CD8-positive, alpha-beta memory T cell (primary cell): ENCODE data around the gene CDK19. TPM values are rescaled to one million over a fixed set of nuclear protein-coding genes. Genes with fewer than 3 reads are reported as not detected.

Source experiments
- CTCF ChIA-PET: fragments of 350-600 bp; sonication (Branson Sonifier 250); formaldehyde crosslinking; loops from one replicate; lab custom pipeline; 2021; ENCODE audit warnings: antibody characterized with exemption; lab: Charles Lee
- POLR2A ChIA-PET: fragments of 350-600 bp; sonication (Branson Sonifier 250); formaldehyde crosslinking; loops from one replicate; lab custom pipeline; 2021; ENCODE audit warnings: antibody characterized with exemption; lab: Charles Lee
- DNase-seq, 5 donors: peaks; one replicate each; pipeline versions ENCODE4 v3.0.0 to v3.0.0-alpha.2; 2020 to 2022; ENCODE audit warnings: mixed read lengths in 1 of 5
- H3K27ac ChIP-seq: one replicate; pipeline ENCODE4 v1.7.0; 2013; ENCODE audit warnings: low read depth, mild to moderate bottlenecking, low read length, moderate library complexity
- H3K27me3 ChIP-seq: 2 replicates; pipeline ENCODE4 v1.7.0; 2013; ENCODE audit warnings: low read length, mild to moderate bottlenecking; ENCODE audit not compliant: insufficient read depth, poor library complexity, severe bottlenecking
- H3K36me3 ChIP-seq: 2 replicates; pipeline ENCODE4 v1.7.0; 2013; ENCODE audit warnings: mild to moderate bottlenecking, low read length, moderate library complexity; ENCODE audit not compliant: insufficient read depth
- H3K4me1 ChIP-seq: 2 replicates; pipeline ENCODE4 v1.7.0; 2013; ENCODE audit warnings: mild to moderate bottlenecking, low read length, moderate library complexity; ENCODE audit not compliant: insufficient read depth
- H3K4me3 ChIP-seq: 2 replicates; pipeline ENCODE4 v1.7.0; 2013; ENCODE audit warnings: mild to moderate bottlenecking, low read length
- H3K9me3 ChIP-seq: 2 replicates; pipeline ENCODE4 v1.7.0; 2013; ENCODE audit warnings: mild to moderate bottlenecking, low read length
- H3K27ac Mint-ChIP-seq, 8 donors: one replicate each; pipeline ENCODE4 v1.8.0; 2020 to 2021; ENCODE audit warnings: mixed read lengths in 8 of 8, mild to moderate bottlenecking in 6 of 8, inconsistent platforms in 3 of 8, moderate library complexity in 3 of 8
- H3K27me3 Mint-ChIP-seq, 2 donors: one replicate each; pipeline ENCODE4 v1.8.0; 2020 to 2021; ENCODE audit warnings: mixed read lengths in 2 of 2, mild to moderate bottlenecking in 1 of 2, moderate library complexity in 1 of 2
- H3K36me3 Mint-ChIP-seq, 3 donors: one replicate each; pipeline ENCODE4 v1.8.0; 2020 to 2021; ENCODE audit warnings: mixed read lengths in 3 of 3, inconsistent platforms in 1 of 3, mild to moderate bottlenecking in 1 of 3
- H3K4me1 Mint-ChIP-seq, 3 donors: one replicate each; pipeline ENCODE4 v1.8.0; 2020 to 2021; ENCODE audit warnings: mixed read lengths in 3 of 3, inconsistent platforms in 1 of 3, mild to moderate bottlenecking in 1 of 3
- H3K4me3 Mint-ChIP-seq, 7 donors: one replicate each; pipeline ENCODE4 v1.8.0; 2020 to 2021; ENCODE audit warnings: mixed read lengths in 7 of 7, mild to moderate bottlenecking in 6 of 7, moderate library complexity in 4 of 7, inconsistent platforms in 2 of 7
- H3K9me3 Mint-ChIP-seq, 5 donors: one replicate each; pipeline ENCODE4 v1.8.0; 2020 to 2022; ENCODE audit warnings: mixed read lengths in 5 of 5, mild to moderate bottlenecking in 3 of 5, moderate library complexity in 2 of 5, inconsistent platforms in 1 of 5
- polyA plus RNA-seq: library from polyadenylated mRNA; unstranded; fragments of 300-500 nt; fragmentation: Illumina TruSeq; gene quantifications from one replicate; pipeline ENCODE4 v1.2.3, GENCODE V29; 2021
- total RNA-seq, 2 experiments: library from RNA; stranded (reverse); gene quantifications; one replicate each; pipeline ENCODE4 v1.2.3, GENCODE V29; 2021

CDK19 gene
- total and polyA plus RNA-seq, 3 experiments from 2014 or later, result 2.1 to 9.1 (median 8.4) TPM

- peaks cover 0 to 3% of the 10 kb centered on the region in 2 donors for H3K27me3 Mint-ChIP-seq
- Histone ChIP-seq H3K4me1 (no peaks in the 10 kb centered on the region), H3K4me3 (no peak overlapping the region), H3K36me3 (no peaks in the 10 kb centered on the region), H3K9me3 (no peaks in the 10 kb centered on the region), H3K27ac (no peak overlapping the region), H3K27me3 (no peaks in the 10 kb centered on the region)
- DNase-seq, result no peak
- H3K36me3 Mint-ChIP-seq, result no peaks in the 10 kb centered on the region
- no peaks in the 10 kb centered on the region for H3K4me1 Mint-ChIP-seq
- ChIA-PET POLR2A (interaction anchor here (0.6 kb wide), 1 partner anchor 52 kb away, joined by 4 read pairs; no protein-coding TSS in a partner anchor), CTCF (no interaction called here)
- no peak overlapping the region for H3K4me3 Mint-ChIP-seq
- no peak overlapping the region for H3K27ac Mint-ChIP-seq
- no peaks in the 10 kb centered on the region for H3K9me3 Mint-ChIP-seq
Observed at GRCh38 chr6:110823146-110823545, 7.9 kb upstream of the CDK19 start.

- Histone ChIP-seq H3K9me3 (no peaks in the 10 kb centered on the region), H3K4me1 (no peaks in the 10 kb centered on the region), H3K27me3 (no peaks in the 10 kb centered on the region), H3K36me3 (no peaks in the 10 kb centered on the region), H3K4me3 (no peak overlapping the region), H3K27ac (no peak overlapping the region)
- H3K9me3 Mint-ChIP-seq, result no peaks in the 10 kb centered on the region
- ChIA-PET CTCF (no interaction called here), POLR2A (no interaction called here)
- no peak overlapping the region for H3K4me3 Mint-ChIP-seq
- H3K36me3 Mint-ChIP-seq, result no peaks in the 10 kb centered on the region
- peaks cover 0 to 3% of the 10 kb centered on the region in 2 donors for H3K27me3 Mint-ChIP-seq
- H3K4me1 Mint-ChIP-seq, result no peaks in the 10 kb centered on the region
- no peak for DNase-seq
- no peak overlapping the region for H3K27ac Mint-ChIP-seq
Observed at GRCh38 chr6:110822249-110822648, 7.0 kb upstream of the CDK19 start.

- Histone ChIP-seq H3K4me3 (no peak overlapping the region), H3K36me3 (no peaks in the 10 kb centered on the region), H3K9me3 (no peaks in the 10 kb centered on the region), H3K27me3 (no peaks in the 10 kb centered on the region), H3K27ac (peak overlapping the region; percentile 78), H3K4me1 (peaks cover 22% of the 10 kb centered on the region)
- peaks cover 0 to 13% (median 0%) of the 10 kb centered on the region in 3 donors for H3K36me3 Mint-ChIP-seq
- no peak for DNase-seq
- H3K4me3 Mint-ChIP-seq, result peak overlapping the region; percentile 92 to 100 (median 97)
- peaks cover 0 to 2% (median 0%) of the 10 kb centered on the region in 5 donors for H3K9me3 Mint-ChIP-seq
- peak overlapping the region; percentile 63 to 100 (median 99) for H3K27ac Mint-ChIP-seq
- POLR2A ChIA-PET, result interaction anchor here (2.5 to 4.2 kb wide), 2 partner anchors 58 to 142 kb away, joined by 23 to 239 read pairs; partner anchors contain the start of genes AMD1 and GTF3C6
- CTCF ChIA-PET, result interaction anchor here (2.2 to 5.8 kb wide), 3 partner anchors 59 to 142 kb away, joined by 7 to 58 read pairs (median 8); partner anchors contain the start of genes AMD1 and GTF3C6
- H3K27me3 Mint-ChIP-seq, result peaks cover 0 to 3% of the 10 kb centered on the region in 2 donors
- H3K4me1 Mint-ChIP-seq, result peaks cover 18 to 33% (median 28%) of the 10 kb centered on the region in 3 donors
Observed at GRCh38 chr6:110816677-110817076, 1.4 kb upstream of the CDK19 start.

- peaks cover 22% of the 10 kb centered on the region for H3K4me1 ChIP-seq
- Mint-ChIP-seq H3K36me3 (peaks cover 0 to 13% (median 2%) of the 10 kb centered on the region in 3 donors), H3K4me3 (peak overlapping the region; percentile 92 to 100 (median 97)), H3K4me1 (peaks cover 20 to 39% (median 28%) of the 10 kb centered on the region in 3 donors), H3K9me3 (peaks cover 0 to 2% (median 0%) of the 10 kb centered on the region in 5 donors), H3K27me3 (no peaks in the 10 kb centered on the region), H3K27ac (peak overlapping the region; percentile 97 to 100 (median 99))
- POLR2A ChIA-PET, result interaction anchor here (0.6 to 4.2 kb wide), 15 partner anchors 12 to 1872 kb away, joined by 3 to 239 read pairs (median 4); partner anchors contain the start of genes AMD1, FAM229B, GTF3C6 and REV3L
- CTCF ChIA-PET, result interaction anchor here (0.6 to 5.8 kb wide), 11 partner anchors 13 to 895 kb away, joined by 3 to 58 read pairs (median 4); partner anchors contain the start of genes AMD1, GTF3C6 and RPF2
- no peaks in the 10 kb centered on the region for H3K27me3 ChIP-seq
- no peaks in the 10 kb centered on the region for H3K9me3 ChIP-seq
- DNase-seq, result no peak
- no peaks in the 10 kb centered on the region for H3K36me3 ChIP-seq
- H3K4me3 ChIP-seq, result peak overlapping the region; percentile 73
- peak overlapping the region; percentile 78 for H3K27ac ChIP-seq
Observed at GRCh38 chr6:110815015-110815410, 256 bp downstream of the CDK19 start.

- no peaks in the 10 kb centered on the region for H3K27me3 ChIP-seq
- Mint-ChIP-seq H3K4me3 (peak overlapping the region; percentile 92 to 100 (median 97)), H3K4me1 (peaks cover 21 to 44% (median 32%) of the 10 kb centered on the region in 3 donors), H3K9me3 (peaks cover 0 to 2% (median 0%) of the 10 kb centered on the region in 5 donors), H3K36me3 (peaks cover 0 to 13% (median 2%) of the 10 kb centered on the region in 3 donors), H3K27ac (peak overlapping the region; percentile 97 to 100 (median 98)), H3K27me3 (no peaks in the 10 kb centered on the region)
- peak overlapping the region; percentile 78 for H3K27ac ChIP-seq
- DNase-seq, result peak; percentile 45 to 72 (median 53)
- peak overlapping the region; percentile 73 for H3K4me3 ChIP-seq
- POLR2A ChIA-PET, result interaction anchor here (1.0 to 4.2 kb wide), 8 partner anchors 47 to 668 kb away, joined by 3 to 239 read pairs (median 11); partner anchors contain the start of genes AMD1, GTF3C6, REV3L and RPF2
- H3K36me3 ChIP-seq, result no peaks in the 10 kb centered on the region
- H3K9me3 ChIP-seq, result no peaks in the 10 kb centered on the region
- peaks cover 22% of the 10 kb centered on the region for H3K4me1 ChIP-seq
- CTCF ChIA-PET, result interaction anchor here (0.8 to 5.8 kb wide), 8 partner anchors 13 to 288 kb away, joined by 3 to 58 read pairs (median 4); partner anchors contain the start of genes AMD1, GTF3C6 and RPF2
Observed at GRCh38 chr6:110814102-110815014, 911 bp downstream of the CDK19 start.

GRCh38 chr6:110813338-110814101, 1.7 kb downstream of the CDK19 start:
- Mint-ChIP-seq H3K4me1 (peaks cover 21 to 44% (median 32%) of the 10 kb centered on the region in 3 donors), H3K9me3 (peaks cover 0 to 2% (median 0%) of the 10 kb centered on the region in 5 donors), H3K27ac (peak overlapping the region in 6 of 8 donors; percentile 82 to 99 (median 92)), H3K36me3 (peaks cover 0 to 13% (median 2%) of the 10 kb centered on the region in 3 donors), H3K27me3 (no peaks in the 10 kb centered on the region), H3K4me3 (peak overlapping the region; percentile 92 to 99 (median 93))
- no peaks in the 10 kb centered on the region for H3K9me3 ChIP-seq
- H3K4me3 ChIP-seq, result peak overlapping the region; percentile 73
- H3K4me1 ChIP-seq, result peaks cover 22% of the 10 kb centered on the region
- H3K36me3 ChIP-seq, result no peaks in the 10 kb centered on the region
- no peak for DNase-seq
- ChIA-PET CTCF (interaction anchor here (1.5 to 5.8 kb wide), 4 partner anchors 14 to 287 kb away, joined by 3 to 58 read pairs (median 6); partner anchors contain the start of gene AMD1), POLR2A (interaction anchor here (0.8 to 4.2 kb wide), 3 partner anchors 61 to 62 kb away, joined by 3 to 239 read pairs (median 4); partner anchors contain the start of gene AMD1)
- peak overlapping the region; percentile 78 for H3K27ac ChIP-seq
- no peaks in the 10 kb centered on the region for H3K27me3 ChIP-seq

GRCh38 chr6:110812719-110813118, 2.5 kb downstream of the CDK19 start:
- Mint-ChIP-seq H3K4me3 (peak overlapping the region in 1 of 7 donors; percentile 12), H3K9me3 (peaks cover 0 to 2% (median 0%) of the 10 kb centered on the region in 5 donors), H3K36me3 (peaks cover 0 to 13% (median 2%) of the 10 kb centered on the region in 3 donors), H3K27ac (no peak overlapping the region), H3K4me1 (peaks cover 21 to 52% (median 37%) of the 10 kb centered on the region in 3 donors), H3K27me3 (no peaks in the 10 kb centered on the region)
- no peak for DNase-seq
- Histone ChIP-seq H3K4me3 (no peak overlapping the region), H3K9me3 (no peaks in the 10 kb centered on the region), H3K4me1 (peaks cover 22% of the 10 kb centered on the region), H3K36me3 (no peaks in the 10 kb centered on the region), H3K27ac (no peak overlapping the region), H3K27me3 (no peaks in the 10 kb centered on the region)
- CTCF ChIA-PET, result interaction anchor here (5.8 kb wide), 1 partner anchor 63 kb away, joined by 58 read pairs; the partner anchor contains the start of gene AMD1
- POLR2A ChIA-PET, result interaction anchor here (0.8 kb wide), 2 partner anchors 61 to 62 kb away, joined by 3 to 4 read pairs; no protein-coding TSS in a partner anchor
